ENCODE data around the gene CRTC2.
"Not testable (repeated sequence)": the region's sequence is repeated elsewhere in the genome, so short reads cannot be mapped to it uniquely, and the experiment has no call there.

Gene CRTC2

DNA sequence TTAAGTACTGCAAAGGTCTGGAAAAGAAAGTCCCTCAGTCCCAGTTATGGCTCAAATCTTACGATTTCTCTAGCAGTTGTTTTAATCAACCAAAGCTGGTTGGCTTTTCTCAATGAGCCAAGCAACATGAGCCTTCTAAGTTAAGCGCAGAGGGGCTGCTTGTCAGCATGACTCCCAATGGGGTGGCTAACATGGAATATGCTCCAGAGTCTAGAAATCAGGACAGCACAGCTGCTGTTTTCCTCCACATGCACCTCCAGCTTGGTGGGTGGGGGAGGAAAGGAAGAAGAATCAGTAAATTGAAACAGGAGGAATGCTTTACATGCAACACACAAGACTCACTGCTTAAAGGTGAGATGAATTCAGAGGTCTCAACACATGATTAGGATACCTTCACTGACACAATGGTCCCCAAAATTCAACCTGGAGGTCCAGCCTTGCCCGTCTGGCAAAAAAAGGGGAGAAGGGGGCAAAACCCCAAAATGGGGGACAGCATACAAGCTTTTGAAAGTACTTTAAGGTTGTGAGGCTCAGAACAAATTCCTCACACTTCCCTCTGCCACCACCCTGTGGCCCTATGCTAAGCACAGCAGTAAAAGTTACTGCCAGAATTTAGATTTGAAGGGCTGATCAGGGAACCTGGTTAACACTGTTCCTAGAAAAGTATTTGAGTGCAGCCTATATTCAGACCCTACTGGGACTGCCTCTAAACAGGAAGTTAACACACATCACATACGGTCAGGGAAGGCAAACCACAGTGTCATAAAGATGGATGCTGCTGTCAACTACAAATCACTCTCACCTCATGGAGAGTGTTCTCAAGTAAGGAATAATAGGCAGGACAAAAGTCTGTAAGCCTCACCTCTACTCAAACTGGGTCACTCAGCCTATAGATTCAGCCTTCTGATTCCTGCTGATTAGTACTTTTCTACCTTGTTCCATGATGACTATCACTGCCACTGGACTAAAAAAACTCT, 38.2 kb downstream of the CRTC2 start:
- TF ChIP-seq, protein P1, sequence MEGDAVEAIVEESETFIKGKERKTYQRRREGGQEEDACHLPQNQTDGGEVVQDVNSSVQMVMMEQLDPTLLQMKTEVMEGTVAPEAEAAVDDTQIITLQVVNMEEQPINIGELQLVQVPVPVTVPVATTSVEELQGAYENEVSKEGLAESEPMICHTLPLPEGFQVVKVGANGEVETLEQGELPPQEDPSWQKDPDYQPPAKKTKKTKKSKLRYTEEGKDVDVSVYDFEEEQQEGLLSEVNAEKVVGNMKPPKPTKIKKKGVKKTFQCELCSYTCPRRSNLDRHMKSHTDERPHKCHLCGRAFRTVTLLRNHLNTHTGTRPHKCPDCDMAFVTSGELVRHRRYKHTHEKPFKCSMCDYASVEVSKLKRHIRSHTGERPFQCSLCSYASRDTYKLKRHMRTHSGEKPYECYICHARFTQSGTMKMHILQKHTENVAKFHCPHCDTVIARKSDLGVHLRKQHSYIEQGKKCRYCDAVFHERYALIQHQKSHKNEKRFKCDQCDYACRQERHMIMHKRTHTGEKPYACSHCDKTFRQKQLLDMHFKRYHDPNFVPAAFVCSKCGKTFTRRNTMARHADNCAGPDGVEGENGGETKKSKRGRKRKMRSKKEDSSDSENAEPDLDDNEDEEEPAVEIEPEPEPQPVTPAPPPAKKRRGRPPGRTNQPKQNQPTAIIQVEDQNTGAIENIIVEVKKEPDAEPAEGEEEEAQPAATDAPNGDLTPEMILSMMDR (IDR thresholded peaks at IDR 0.05; ENCODE audit: borderline replicate concordance, insufficient read depth, low read depth, low read length), result peak; percentile 23; the same call in 1 of the 2 replicates
- H3K4me3 ChIP-seq (ENCODE audit: low read depth, low read length), result no peak overlapping the region

DNA sequence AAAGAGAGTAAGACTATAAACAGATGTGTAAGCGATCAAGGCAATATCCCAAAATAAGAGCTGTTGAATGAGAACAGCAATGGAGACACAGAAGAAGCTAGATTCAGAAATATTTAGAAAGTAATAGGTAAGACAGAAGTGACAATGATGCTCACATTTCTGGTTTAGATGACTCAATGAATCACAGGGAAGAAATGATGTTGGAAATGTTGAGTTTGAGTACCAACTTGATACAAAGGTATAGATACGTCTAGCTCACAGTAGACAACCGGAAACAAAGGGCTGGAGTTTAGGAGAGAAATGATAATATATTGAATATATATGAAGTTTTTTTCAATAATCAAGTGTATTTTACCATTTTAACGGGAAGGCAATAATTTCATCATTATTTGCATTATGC, 42.1 kb downstream of the CRTC2 start:
- no peak overlapping the region for H3K4me3 ChIP-seq (ENCODE audit: low read depth, low read length)
- TF ChIP-seq, protein P1 (IDR thresholded peaks at IDR 0.05; ENCODE audit: borderline replicate concordance, insufficient read depth, low read depth, low read length), result no peak

DNA sequence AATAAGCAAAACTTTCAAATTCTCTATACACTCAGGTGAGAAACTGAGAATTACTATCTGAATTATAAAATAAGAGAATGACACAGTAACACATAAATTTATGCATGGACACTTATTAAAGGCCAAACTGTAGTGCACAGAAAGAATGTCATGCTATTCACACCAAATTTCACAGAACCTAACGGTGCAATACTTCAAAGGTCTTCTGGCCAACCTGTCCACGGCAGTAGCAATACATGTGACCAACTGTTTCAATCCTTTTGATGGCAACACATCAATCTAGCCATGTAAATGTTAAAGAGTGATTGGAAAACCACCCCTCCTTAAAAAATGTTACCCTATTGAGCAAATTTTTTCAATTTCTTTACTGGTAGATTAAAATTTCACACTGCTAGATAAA, 46.1 kb downstream of the CRTC2 start:
- H3K4me3 ChIP-seq (ENCODE audit: low read depth, low read length), result no peak overlapping the region
- TF ChIP-seq, protein P1 (IDR thresholded peaks at IDR 0.05; ENCODE audit: borderline replicate concordance, insufficient read depth, low read depth, low read length), result no peak

DNA sequence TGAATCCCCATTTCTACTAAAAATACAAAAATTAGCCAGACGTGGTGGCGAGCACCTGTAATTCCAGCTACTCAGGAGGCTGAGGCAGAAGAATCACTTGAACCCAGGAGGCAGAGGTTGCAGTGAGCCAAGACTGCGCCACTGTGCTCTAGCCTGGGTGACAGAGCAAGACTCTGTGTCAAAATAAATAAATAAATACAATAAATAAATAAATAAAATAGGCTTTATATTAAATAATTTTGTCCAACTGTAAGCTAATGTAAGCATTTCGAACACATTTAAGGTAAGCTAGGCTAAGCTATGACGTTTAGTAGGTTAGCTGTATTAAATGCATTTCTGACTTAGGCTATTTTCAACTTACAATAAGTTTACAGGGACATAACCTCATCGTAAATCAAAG, 47.9 kb downstream of the CRTC2 start:
- not testable (repeated sequence) for H3K4me3 ChIP-seq (ENCODE audit: low read depth, low read length)

DNA sequence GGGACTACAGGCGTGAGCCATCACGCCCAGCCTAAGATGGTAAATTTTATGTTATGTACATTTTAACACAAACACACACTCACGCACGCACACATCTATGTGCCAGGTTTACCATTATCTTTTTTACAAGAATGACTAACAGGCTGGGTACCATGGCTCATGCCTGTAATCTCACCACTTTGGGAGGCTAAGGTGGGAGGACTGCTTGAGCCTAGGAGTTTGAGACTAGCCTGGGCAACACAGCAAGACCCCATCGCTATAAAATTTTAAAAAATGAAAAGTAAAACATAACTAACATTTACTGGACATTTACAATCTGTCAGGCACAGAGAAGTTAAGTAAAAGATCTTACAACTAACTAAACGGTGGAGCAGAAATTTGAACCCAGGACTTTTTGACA, 50.3 kb downstream of the CRTC2 start:
- no peak overlapping the region for H3K4me3 ChIP-seq (ENCODE audit: low read depth, low read length)
- TF ChIP-seq, protein P1 (IDR thresholded peaks at IDR 0.05; ENCODE audit: borderline replicate concordance, insufficient read depth, low read depth, low read length), result no peak

DNA sequence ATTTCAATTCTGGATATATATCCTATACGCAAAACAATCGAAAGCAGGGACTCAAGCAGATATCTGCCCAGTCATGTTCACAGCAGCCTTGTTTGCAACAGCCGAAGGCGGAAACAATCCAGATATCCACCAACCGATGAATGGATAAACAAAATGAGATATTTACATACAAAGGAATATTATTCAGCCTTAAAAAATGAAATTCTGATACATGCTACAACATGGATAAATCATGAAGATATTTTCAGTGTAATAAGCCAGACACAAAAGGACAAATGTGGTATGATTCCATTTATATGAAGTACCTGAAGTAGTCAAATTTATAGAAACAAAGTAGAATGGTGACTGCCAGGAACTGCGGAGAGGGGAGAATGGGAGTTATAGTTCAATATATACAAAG, 51.3 kb downstream of the CRTC2 start:
- H3K4me3 ChIP-seq (ENCODE audit: low read depth, low read length), result no peak overlapping the region
- TF ChIP-seq, protein P1 (IDR thresholded peaks at IDR 0.05; ENCODE audit: borderline replicate concordance, insufficient read depth, low read depth, low read length), result no peak

DNA sequence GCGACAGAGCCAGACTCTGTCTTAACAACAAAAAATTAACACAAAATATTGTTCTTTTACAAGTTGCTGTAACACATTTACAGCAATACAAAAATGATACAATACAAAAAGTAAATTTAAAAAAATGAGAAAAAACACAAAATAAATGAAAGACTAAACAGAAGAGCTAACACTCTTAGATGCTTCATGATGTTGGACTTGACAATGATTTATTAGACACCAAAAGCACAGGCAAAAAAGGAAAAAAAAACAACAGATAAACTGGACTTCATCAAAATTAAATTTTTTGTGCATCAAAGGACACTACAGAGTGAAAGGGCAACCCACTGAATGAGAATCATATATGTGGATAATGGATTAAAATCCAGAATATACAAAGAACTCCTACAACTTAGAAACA, 52.0 kb downstream of the CRTC2 start:
- TF ChIP-seq, protein P1 (IDR thresholded peaks at IDR 0.05; ENCODE audit: borderline replicate concordance, insufficient read depth, low read depth, low read length), result no peak
- H3K4me3 ChIP-seq (ENCODE audit: low read depth, low read length), result no peak overlapping the region

DNA sequence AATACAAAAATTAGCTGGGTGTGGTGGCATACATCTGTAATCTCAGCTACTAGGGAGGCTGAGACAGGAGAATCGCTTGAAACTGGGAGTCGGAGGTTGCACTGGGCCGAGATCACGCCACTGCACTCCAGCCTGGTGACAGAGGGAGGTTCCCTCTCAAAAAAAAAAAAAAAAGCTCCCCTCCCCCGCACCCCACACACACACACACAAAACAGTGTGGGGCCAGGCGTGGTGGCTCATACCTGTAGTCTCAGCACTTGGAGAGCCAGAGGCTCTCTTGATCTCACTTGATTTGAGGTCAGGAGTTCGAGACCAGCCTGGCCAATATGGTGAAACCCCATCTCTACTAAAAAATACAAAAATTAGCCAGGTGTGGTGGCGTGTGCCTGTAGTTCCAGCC, 52.5 kb downstream of the CRTC2 start:
- not testable (repeated sequence) for H3K4me3 ChIP-seq (ENCODE audit: low read depth, low read length)
